Measurements from ENCODE around the gene PXYLP1.

DNA sequence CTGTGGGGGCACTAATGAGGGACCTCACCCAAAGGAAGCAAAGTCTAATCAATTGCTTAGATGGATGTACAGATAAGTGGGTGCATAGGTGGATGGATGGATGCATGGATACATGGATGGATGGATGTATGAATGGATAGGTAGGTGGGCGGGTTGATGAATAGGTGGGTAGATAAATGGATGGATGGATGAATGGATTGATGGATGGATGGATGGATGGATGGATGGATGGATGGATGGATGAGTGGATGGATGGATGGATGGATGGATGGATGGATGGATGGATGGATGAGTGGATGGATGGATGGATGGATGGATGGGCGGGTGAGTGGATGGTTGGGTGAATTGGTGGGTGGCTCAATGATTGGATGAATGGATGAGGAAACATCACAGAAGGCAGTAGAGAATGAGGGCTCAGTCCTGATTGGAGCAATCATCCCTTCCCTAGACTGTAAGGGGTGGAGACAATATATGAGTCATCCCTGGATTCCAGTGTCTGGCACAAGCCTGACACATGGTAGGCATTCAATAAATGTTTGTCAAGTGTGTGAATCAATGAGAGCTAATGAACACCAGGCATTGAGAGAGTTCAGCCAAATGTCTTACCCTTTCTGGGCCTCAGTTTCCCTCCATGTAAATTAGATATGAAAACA lies 40.4 kb upstream of the PXYLP1 start:
- TF ChIP-seq POLR2AphosphoS5 (IDR thresholded peaks at IDR 0.05; ENCODE audit: low read depth, low read length) (no peak), TAF1 (IDR thresholded peaks at IDR 0.05; ENCODE audit: borderline replicate concordance, low read depth, low read length) (no peak), POLR2A (IDR thresholded peaks at IDR 0.05; ENCODE audit: low read depth, low read length) (no peak)
